ENCODE measurements around the gene ZDHHC18.
"Not testable (repeated sequence)": the region's sequence is repeated elsewhere in the genome, so short reads cannot be mapped to it uniquely, and the experiment has no call there.

The ZDHHC18 gene

GRCh38 chr1:26862781-26863684 lies 36.5 kb downstream of the ZDHHC18 start, which contains the start of gene SFN:
SFN (plus strand) TSS chr1:26863149; CDS start chr1:26863213, 64 bp downstream.
- no peak for DNase-seq

GRCh38 chr1:26863685-26864077 lies 37.2 kb downstream of the ZDHHC18 start:
- no peak for DNase-seq

GRCh38 chr1:26864610-26865480 lies 38.4 kb downstream of the ZDHHC18 start:
- DNase-seq: peak; percentile 89 to 96

GRCh38 chr1:26873097-26873496 lies 46.6 kb downstream of the ZDHHC18 start:
- DNase-seq: not testable (repeated sequence)

- no peak for DNase-seq
Observed at GRCh38 chr1:26874896-26875295, 48.4 kb downstream of the ZDHHC18 start.

GRCh38 chr1:26877326-26877725 lies 50.8 kb downstream of the ZDHHC18 start:
- no peak for DNase-seq

- DNase-seq: no peak
Observed at GRCh38 chr1:26879793-26880192, 53.3 kb downstream of the ZDHHC18 start.

- DNase-seq: not testable (repeated sequence)
Observed at GRCh38 chr1:26881611-26882010, 55.1 kb downstream of the ZDHHC18 start.

GRCh38 chr1:26882696-26883463 lies 56.4 kb downstream of the ZDHHC18 start:
- DNase-seq: no peak

- DNase-seq: peak in 1 of 2 experiments; percentile 30
Observed at GRCh38 chr1:26887125-26887524, 60.6 kb downstream of the ZDHHC18 start.

- no peak for DNase-seq
Observed at GRCh38 chr1:26888231-26888630, 61.7 kb downstream of the ZDHHC18 start.

GRCh38 chr1:26889551-26890466 lies 63.3 kb downstream of the ZDHHC18 start, which contains the start of gene GPN2:
GPN2 (minus strand) TSS chr1:26890283; CDS start chr1:26890096, 187 bp downstream.
- DNase-seq: peak; percentile 47 to 71

- no peak for DNase-seq
Observed at GRCh38 chr1:26890467-26890796, 63.9 kb downstream of the ZDHHC18 start.

- no peak for DNase-seq
Observed at GRCh38 chr1:26894263-26894662, 67.8 kb downstream of the ZDHHC18 start.

GRCh38 chr1:26897351-26897750 lies 70.9 kb downstream of the ZDHHC18 start:
- no peak for DNase-seq

GRCh38 chr1:26900001-26900814 lies 73.7 kb downstream of the ZDHHC18 start, which contains the start of gene GPATCH3:
GPATCH3 (minus strand) TSS chr1:26900467; CDS start chr1:26900442, 25 bp downstream.
- peak; percentile 87 to 94 for DNase-seq

GRCh38 chr1:26900815-26901511 lies 74.5 kb downstream of the ZDHHC18 start:
- DNase-seq: no peak
